GM18517 (cell line): ENCODE measurements around the gene ATP13A3.

Source experiments
- ATAC-seq: cut with Tn5 transposase; IDR thresholded peaks from one replicate; pipeline ENCODE4 v1.9.1; 2021; ENCODE audit warnings: mild to moderate bottlenecking, moderate library complexity; ENCODE audit not compliant: unreplicated experiment

Gene ATP13A3

GRCh38 chr3:194476784-194477183 is 10.0 kb downstream of the ATP13A3 start:
- ATAC-seq: no peak

- ATAC-seq: no peak
These were observed 10.8 kb downstream of the ATP13A3 start for GRCh38 chr3:194475978-194476377.

- ATAC-seq: no peak
These were observed 11.5 kb downstream of the ATP13A3 start for GRCh38 chr3:194475138-194475932.

- no peak for ATAC-seq
These were observed 12.1 kb downstream of the ATP13A3 start for GRCh38 chr3:194474675-194475074.

GRCh38 chr3:194472290-194472920 is 14.4 kb downstream of the ATP13A3 start:
- ATAC-seq: peak; percentile 69

GRCh38 chr3:194471863-194472262 is 14.9 kb downstream of the ATP13A3 start:
- peak; percentile 3 for ATAC-seq

- no peak for ATAC-seq
These were observed 16.2 kb downstream of the ATP13A3 start for GRCh38 chr3:194470615-194471014.

GRCh38 chr3:194469977-194470376 is 16.8 kb downstream of the ATP13A3 start:
- no peak for ATAC-seq

- no peak for ATAC-seq
These were observed 18.7 kb downstream of the ATP13A3 start for GRCh38 chr3:194468086-194468485.

- no peak for ATAC-seq
These were observed 19.9 kb downstream of the ATP13A3 start for GRCh38 chr3:194466761-194467356.

- no peak for ATAC-seq
These were observed 20.8 kb downstream of the ATP13A3 start for GRCh38 chr3:194465920-194466570.

- ATAC-seq: no peak
These were observed 21.6 kb downstream of the ATP13A3 start for GRCh38 chr3:194465246-194465645.

- ATAC-seq: no peak
These were observed 22.1 kb downstream of the ATP13A3 start for GRCh38 chr3:194464692-194465091.

GRCh38 chr3:194462936-194463335 is 23.9 kb downstream of the ATP13A3 start:
- ATAC-seq: no peak

- no peak for ATAC-seq
These were observed 26.2 kb downstream of the ATP13A3 start for GRCh38 chr3:194460566-194460965.

- no peak for ATAC-seq
These were observed 28.7 kb downstream of the ATP13A3 start for GRCh38 chr3:194458131-194458530.

- no peak for ATAC-seq
These were observed 31.3 kb downstream of the ATP13A3 start for GRCh38 chr3:194455481-194455880.

- no peak for ATAC-seq
These were observed 36.5 kb downstream of the ATP13A3 start for GRCh38 chr3:194450341-194450740.

- no peak for ATAC-seq
These were observed 36.9 kb downstream of the ATP13A3 start for GRCh38 chr3:194449913-194450312.

GRCh38 chr3:194447657-194448056 is 39.1 kb downstream of the ATP13A3 start:
- ATAC-seq: no peak

GRCh38 chr3:194447161-194447560 is 39.6 kb downstream of the ATP13A3 start:
- no peak for ATAC-seq

GRCh38 chr3:194446754-194447153 is 40.0 kb downstream of the ATP13A3 start:
- no peak for ATAC-seq
